Measurements from ENCODE around the gene SLC5A11. TPM values are rescaled to one million over a fixed set of nuclear protein-coding genes. Genes with fewer than 3 reads are reported as not detected.

The SLC5A11 gene
- total RNA-seq, 1 experiment from 2014 or later: 5.7 TPM

- CTCF ChIA-PET: interaction anchor here (0.7 kb wide), 1 partner anchor 157 kb away, joined by 4 read pairs; no protein-coding TSS in a partner anchor
- H3K27ac ChIP-seq: no peak overlapping the region
- no peaks in the 10 kb centered on the region for H3K27me3 ChIP-seq (ENCODE audit: insufficient read depth, low read depth)
Measured at GRCh38 chr16:24875466-24875865, 29.7 kb downstream of the SLC5A11 start.

GRCh38 chr16:24876231-24876630 is 30.5 kb downstream of the SLC5A11 start:
- TF ChIP-seq CTCF (conservative IDR thresholded peaks at IDR 0.05): no peak
- TF ChIP-seq EZH2 (IDR thresholded peaks at IDR 0.05; ENCODE audit: low read depth): no peak
- no peaks in the 10 kb centered on the region for H3K9me2 ChIP-seq (ENCODE audit: insufficient read depth)
- H3K4me3 ChIP-seq: no peak overlapping the region
- intact Hi-C loops (cut with micrococcal nuclease; ENCODE audit: unreplicated experiment): no loop called here
- DNase-seq: no peak
- BruUV-seq (replicated peaks): no TSS peak
- H3K27me3 ChIP-seq (ENCODE audit: insufficient read depth, low read depth): no peaks in the 10 kb centered on the region
- H3F3A ChIP-seq (ENCODE audit: insufficient read depth, low read depth): no peaks in the 10 kb centered on the region
- no peaks in the 10 kb centered on the region for H3K4me1 ChIP-seq (replicated peaks; ENCODE audit: insufficient read depth)
- ChIA-PET POLR2A (ENCODE audit: unreplicated experiment) (no interaction called here), CTCF (interaction anchor here (0.7 kb wide), 2 partner anchors 31 to 156 kb away, joined by 4 to 10 read pairs; no protein-coding TSS in a partner anchor)
- H3K36me3 ChIP-seq (ENCODE audit: low read depth): no peaks in the 10 kb centered on the region
- no peak overlapping the region for H2AFZ ChIP-seq
- no peaks in the 10 kb centered on the region for H3K9me3 ChIP-seq (ENCODE audit: insufficient read depth, low read depth)
- no peak overlapping the region for H3K27ac ChIP-seq
- no peaks in the 10 kb centered on the region for H3K79me2 ChIP-seq (ENCODE audit: low read depth)
- no peak overlapping the region for H3K4me2 ChIP-seq
- H4K20me1 ChIP-seq (ENCODE audit: insufficient read depth): no peaks in the 10 kb centered on the region

More at GRCh38 chr16:24875466-24875865, 29.7 kb downstream of the SLC5A11 start:
- intact Hi-C loops (cut with micrococcal nuclease; ENCODE audit: unreplicated experiment): no loop called here
- no TSS peak for BruUV-seq (replicated peaks)
- no peaks in the 10 kb centered on the region for H4K20me1 ChIP-seq (ENCODE audit: insufficient read depth)
- H3K4me2 ChIP-seq: no peak overlapping the region
- no peaks in the 10 kb centered on the region for H3K4me1 ChIP-seq (replicated peaks; ENCODE audit: insufficient read depth)
- no peaks in the 10 kb centered on the region for H3K79me2 ChIP-seq (ENCODE audit: low read depth)
- H2AFZ ChIP-seq: no peak overlapping the region
- H3K9me2 ChIP-seq (ENCODE audit: insufficient read depth): no peaks in the 10 kb centered on the region
- H3K36me3 ChIP-seq (ENCODE audit: low read depth): no peaks in the 10 kb centered on the region
- no peaks in the 10 kb centered on the region for H3F3A ChIP-seq (ENCODE audit: insufficient read depth, low read depth)
- POLR2A ChIA-PET (ENCODE audit: unreplicated experiment): no interaction called here
- no peaks in the 10 kb centered on the region for H3K9me3 ChIP-seq (ENCODE audit: insufficient read depth, low read depth)
- no peak overlapping the region for H3K4me3 ChIP-seq
- no peak for DNase-seq
- TF ChIP-seq CTCF (conservative IDR thresholded peaks at IDR 0.05) (no peak), EZH2 (IDR thresholded peaks at IDR 0.05; ENCODE audit: low read depth) (no peak)

GRCh38 chr16:24879684-24880083 is 33.9 kb downstream of the SLC5A11 start:
- Histone ChIP-seq H3K9me3 (ENCODE audit: insufficient read depth, low read depth) (no peaks in the 10 kb centered on the region), H2AFZ (no peak overlapping the region), H3K36me3 (ENCODE audit: low read depth) (no peaks in the 10 kb centered on the region), H3K4me2 (no peak overlapping the region), H4K20me1 (ENCODE audit: insufficient read depth) (no peaks in the 10 kb centered on the region), H3K9me2 (ENCODE audit: insufficient read depth) (no peaks in the 10 kb centered on the region), H3K4me1 (replicated peaks; ENCODE audit: insufficient read depth) (no peaks in the 10 kb centered on the region), H3K79me2 (ENCODE audit: low read depth) (no peaks in the 10 kb centered on the region), H3K27me3 (ENCODE audit: insufficient read depth, low read depth) (no peaks in the 10 kb centered on the region), H3F3A (ENCODE audit: insufficient read depth, low read depth) (no peaks in the 10 kb centered on the region), H3K4me3 (no peak overlapping the region), H3K27ac (no peak overlapping the region)
- ChIA-PET POLR2A (ENCODE audit: unreplicated experiment) (no interaction called here), CTCF (no interaction called here)
- intact Hi-C loops (cut with micrococcal nuclease; ENCODE audit: unreplicated experiment): no loop called here
- BruUV-seq (replicated peaks): no TSS peak
- no peak for DNase-seq
- TF ChIP-seq EZH2 (IDR thresholded peaks at IDR 0.05; ENCODE audit: low read depth) (no peak), CTCF (conservative IDR thresholded peaks at IDR 0.05) (no peak)
